A673 (cell line): ENCODE data around the gene SDC1. TPM values are rescaled to one million over a fixed set of nuclear protein-coding genes. Genes with fewer than 3 reads are reported as not detected.

Experiments used
- BruUV-seq: library from RNA; stranded (reverse); fragments of 400-500 nt; replicated peaks from 2 replicates; lab custom pipeline; 2021; lab: Mats Ljungman, UMichigan
- CTCF ChIA-PET: fragments of 300-600 bp; sonication (Branson Sonifier 250); formaldehyde crosslinking; loops from one replicate; lab custom pipeline; 2022; ENCODE audit warnings: antibody characterized with exemption; lab: Charles Lee
- POLR2A ChIA-PET: fragments of 300-600 bp; sonication (Branson Sonifier 250); formaldehyde crosslinking; loops from one replicate; lab custom pipeline; 2022; ENCODE audit warnings: antibody characterized with exemption; ENCODE audit not compliant: low non-redundant PET; lab: Charles Lee
- DNase-seq: peaks from one replicate; pipeline ENCODE4 v3.0.0-alpha.2; 2015; ENCODE audit warnings: low spot score
- H3K27ac ChIP-seq: fragments of 200-600 bp; sonication (generic); 2 replicates; pipeline ENCODE4 v1.5.1; 2016; ENCODE audit warnings: mixed run types, low read depth, mild to moderate bottlenecking, mixed read lengths, antibody characterized with exemption, low read length; ENCODE audit not compliant: poor library complexity, severe bottlenecking
- H3K27me3 ChIP-seq: fragments of 200-600 bp; sonication (generic); replicated peaks from 2 replicates; pipeline ENCODE4 v1.6.1; 2017; ENCODE audit warnings: mixed run types, low read depth, mild to moderate bottlenecking, mixed read lengths, antibody characterized with exemption, low read length; ENCODE audit not compliant: insufficient read depth, poor library complexity
- H3K36me3 ChIP-seq: fragments of 200-600 bp; sonication (generic); 2 replicates; pipeline ENCODE4 v1.6.1; 2016; ENCODE audit warnings: mixed run types, mild to moderate bottlenecking, mixed read lengths, antibody characterized with exemption, low read length; ENCODE audit not compliant: insufficient read depth, poor library complexity, severe bottlenecking
- H3K4me1 ChIP-seq: fragments of 200-600 bp; sonication (generic); 2 replicates; pipeline ENCODE4 v1.6.1; 2017; ENCODE audit warnings: mixed run types, mild to moderate bottlenecking, mixed read lengths, antibody characterized with exemption, low read length; ENCODE audit not compliant: insufficient read depth, poor library complexity, severe bottlenecking
- H3K4me3 ChIP-seq: fragments of 200-600 bp; sonication (generic); 2 replicates; pipeline ENCODE4 v1.5.1; 2016; ENCODE audit warnings: low read depth, mixed run types, mild to moderate bottlenecking, mixed read lengths, low read length; ENCODE audit not compliant: poor library complexity, severe bottlenecking
- H3K9me3 ChIP-seq: fragments of 200-600 bp; sonication (generic); 2 replicates; pipeline ENCODE4 v1.6.1; 2016; ENCODE audit warnings: mixed run types, low read depth, mild to moderate bottlenecking, mixed read lengths, antibody characterized with exemption, low read length; ENCODE audit not compliant: poor library complexity, severe bottlenecking
- EZH2 ChIP-seq: fragments of 200-600 bp; sonication (generic); IDR thresholded peaks from 2 replicates; pipeline ENCODE4 v1.6.1; 2017; ENCODE audit warnings: borderline replicate concordance, low read depth, mild to moderate bottlenecking, mixed read lengths, antibody characterized with exemption, low read length; ENCODE audit not compliant: poor library complexity, severe bottlenecking
- intact Hi-C: fragments of 100-400 bp; cut with micrococcal nuclease; formaldehyde crosslinking; loops from one replicate; pipeline ENCODE4 v1.10.0; 2022; ENCODE audit not compliant: unreplicated experiment
- total RNA-seq: library from RNA; stranded (reverse); gene quantifications from 2 replicates; pipeline ENCODE4 v1.2.3, GENCODE V29; 2021
- TF ChIP-seq, protein P1 (sequence below): fragments of 300-800, 200-600 bp; sonication (generic); conservative IDR thresholded peaks from 2 replicates; pipeline ENCODE4 v1.5.1; 2017; ENCODE audit warnings: low read depth, mild to moderate bottlenecking, antibody characterized with exemption, low read length, moderate library complexity, mixed read lengths

Gene SDC1
- total RNA-seq, 1 experiment from 2014 or later, result 1.4 TPM

DNA sequence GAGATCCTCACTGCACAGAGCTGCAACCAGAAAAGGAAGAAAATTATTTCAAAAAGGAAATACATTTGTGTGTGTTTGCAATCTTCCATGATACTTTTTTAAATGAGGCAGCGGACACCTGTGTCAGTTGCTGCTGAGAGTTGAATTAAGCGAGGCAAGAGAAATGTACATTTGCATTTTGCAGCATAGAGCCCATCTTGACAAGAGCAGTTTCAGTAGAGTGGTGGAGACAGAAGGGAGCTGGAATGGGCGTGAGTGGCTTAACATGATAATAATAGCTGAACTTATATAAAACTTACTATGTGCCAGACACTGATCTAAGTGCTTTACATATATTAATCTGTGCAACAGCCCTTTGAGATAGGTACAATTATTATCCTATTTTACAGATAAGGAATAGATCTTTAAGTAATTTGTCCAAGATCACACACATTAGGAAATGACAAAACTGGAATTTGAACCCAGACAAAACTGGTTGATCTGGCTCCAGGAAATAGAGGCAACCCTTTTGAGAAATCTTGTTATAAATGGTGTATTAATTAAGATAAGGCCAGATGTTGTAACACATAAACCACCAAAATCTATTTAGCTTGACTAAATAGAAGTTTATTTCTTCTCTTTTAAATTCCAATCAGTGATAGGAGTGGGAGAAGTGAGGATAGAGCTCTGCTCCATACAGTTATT is 68.7 kb downstream of the SDC1 start:
- Histone ChIP-seq H3K27ac (no peak overlapping the region), H3K4me3 (no peak overlapping the region), H3K36me3 (no peaks in the 10 kb centered on the region), H3K9me3 (no peaks in the 10 kb centered on the region), H3K27me3 (peaks cover 12% of the 10 kb centered on the region), H3K4me1 (no peaks in the 10 kb centered on the region)
- POLR2A ChIA-PET, result no interaction called here
- CTCF ChIA-PET, result no interaction called here
- intact Hi-C loops, result no loop called here
- DNase-seq, result no peak
- TF ChIP-seq, protein P1, sequence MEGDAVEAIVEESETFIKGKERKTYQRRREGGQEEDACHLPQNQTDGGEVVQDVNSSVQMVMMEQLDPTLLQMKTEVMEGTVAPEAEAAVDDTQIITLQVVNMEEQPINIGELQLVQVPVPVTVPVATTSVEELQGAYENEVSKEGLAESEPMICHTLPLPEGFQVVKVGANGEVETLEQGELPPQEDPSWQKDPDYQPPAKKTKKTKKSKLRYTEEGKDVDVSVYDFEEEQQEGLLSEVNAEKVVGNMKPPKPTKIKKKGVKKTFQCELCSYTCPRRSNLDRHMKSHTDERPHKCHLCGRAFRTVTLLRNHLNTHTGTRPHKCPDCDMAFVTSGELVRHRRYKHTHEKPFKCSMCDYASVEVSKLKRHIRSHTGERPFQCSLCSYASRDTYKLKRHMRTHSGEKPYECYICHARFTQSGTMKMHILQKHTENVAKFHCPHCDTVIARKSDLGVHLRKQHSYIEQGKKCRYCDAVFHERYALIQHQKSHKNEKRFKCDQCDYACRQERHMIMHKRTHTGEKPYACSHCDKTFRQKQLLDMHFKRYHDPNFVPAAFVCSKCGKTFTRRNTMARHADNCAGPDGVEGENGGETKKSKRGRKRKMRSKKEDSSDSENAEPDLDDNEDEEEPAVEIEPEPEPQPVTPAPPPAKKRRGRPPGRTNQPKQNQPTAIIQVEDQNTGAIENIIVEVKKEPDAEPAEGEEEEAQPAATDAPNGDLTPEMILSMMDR, result no peak
- no peak for TF ChIP-seq EZH2
- BruUV-seq, result no TSS peak

DNA sequence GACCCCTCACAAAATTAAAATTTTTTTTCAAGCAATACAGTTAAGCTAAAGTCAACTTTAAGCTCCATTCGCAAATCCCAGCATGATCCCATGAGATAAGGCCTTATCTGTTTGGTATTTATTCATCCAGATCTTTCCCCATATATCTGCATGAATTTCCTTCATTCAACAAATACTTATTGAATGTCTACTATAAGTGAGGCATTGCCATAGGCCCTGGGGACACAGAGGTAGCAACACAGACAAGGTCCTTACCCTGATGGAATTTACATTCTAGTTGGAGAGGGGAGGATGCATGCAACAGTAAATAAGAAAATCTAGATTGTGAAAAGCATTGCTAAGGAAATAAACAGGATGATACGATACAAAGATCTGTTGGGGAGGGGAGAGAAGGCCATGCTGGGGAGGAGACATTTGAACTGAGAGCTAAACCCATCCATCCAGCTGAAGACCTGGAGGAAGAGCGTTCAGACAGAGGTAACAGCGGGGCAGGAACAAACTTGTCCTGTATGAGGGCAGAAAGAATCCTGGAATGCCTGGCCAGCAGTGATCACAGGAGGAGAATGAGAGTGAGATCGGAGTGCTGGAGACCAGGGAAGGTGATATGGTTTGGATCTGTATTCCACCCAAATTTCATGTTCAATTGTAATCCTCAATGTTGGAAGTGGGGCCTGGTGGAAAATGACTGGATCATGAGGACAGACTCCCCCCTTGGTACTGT is 71.6 kb downstream of the SDC1 start:
- ChIA-PET CTCF (no interaction called here), POLR2A (no interaction called here)
- TF ChIP-seq, protein P1, result no peak
- no peak for TF ChIP-seq EZH2
- Histone ChIP-seq H3K27ac (no peak overlapping the region), H3K9me3 (no peaks in the 10 kb centered on the region), H3K4me3 (no peak overlapping the region), H3K4me1 (peaks cover 4% of the 10 kb centered on the region), H3K36me3 (no peaks in the 10 kb centered on the region), H3K27me3 (peaks cover 4% of the 10 kb centered on the region)
- DNase-seq, result no peak
- BruUV-seq, result no TSS peak
- intact Hi-C loops, result no loop called here

DNA sequence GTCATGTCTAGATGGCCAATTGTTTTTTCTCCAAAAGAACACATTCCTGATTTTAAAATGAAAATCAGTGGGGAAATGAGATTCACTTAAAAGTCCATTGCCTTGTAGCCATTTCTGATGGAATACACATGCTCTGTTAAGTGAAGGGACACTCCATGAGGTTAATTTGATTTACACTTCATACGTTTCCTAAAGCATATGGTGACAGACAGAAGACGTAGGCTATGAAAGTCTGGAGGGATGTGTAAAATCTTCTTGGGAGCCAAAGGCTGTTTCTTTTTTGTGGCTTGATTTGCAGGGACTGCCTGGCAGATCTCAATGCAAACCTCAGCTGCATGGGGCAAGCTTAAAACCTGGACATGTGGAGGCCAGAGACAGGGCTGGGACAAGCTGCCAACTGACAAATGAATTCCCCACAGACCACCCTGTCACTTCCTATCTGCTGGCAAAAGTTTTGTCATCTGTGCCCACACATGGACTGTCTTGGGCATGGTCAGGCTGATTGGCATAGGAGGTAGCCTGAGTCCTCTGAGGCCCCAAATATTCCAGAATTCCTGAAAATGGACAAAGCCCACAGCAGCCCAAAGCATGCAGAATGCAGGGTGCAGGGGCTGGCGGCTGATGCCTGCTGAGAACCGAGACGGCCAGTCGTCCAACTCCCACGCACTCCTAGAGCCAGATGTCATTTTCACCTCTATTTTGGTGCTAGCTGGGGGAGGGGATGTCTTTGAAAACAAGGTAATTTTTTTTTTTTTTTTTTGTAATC is 73.9 kb downstream of the SDC1 start:
- Histone ChIP-seq H3K4me1 (peaks cover 4% of the 10 kb centered on the region), H3K4me3 (no peak overlapping the region), H3K27me3 (no peaks in the 10 kb centered on the region), H3K27ac (no peak overlapping the region), H3K9me3 (no peaks in the 10 kb centered on the region), H3K36me3 (no peaks in the 10 kb centered on the region)
- DNase-seq, result no peak
- TF ChIP-seq, protein P1, result no peak
- no peak for TF ChIP-seq EZH2
- no TSS peak for BruUV-seq
- CTCF ChIA-PET, result no interaction called here
- intact Hi-C loops, result no loop called here
- POLR2A ChIA-PET, result no interaction called here

Other genes with a start within 250 kb of the SDC1 start
- gene WDR35, start 235.0 kb downstream of the SDC1 start, total RNA-seq, result 26.2 and 29.4 TPM in 2 replicates
- gene MATN3, start 212.5 kb downstream of the SDC1 start, total RNA-seq, result 2.7 and 2.8 TPM in 2 replicates
- gene LAPTM4A, start 173.5 kb downstream of the SDC1 start, total RNA-seq, result 149 and 158 TPM in 2 replicates
- 109 and 112 TPM in 2 replicates for gene PUM2, start 125.7 kb upstream of the SDC1 start, total RNA-seq
- gene RHOB, start 221.9 kb upstream of the SDC1 start, total RNA-seq, result 24.1 and 31.5 TPM in 2 replicates